Amygdala (tissue), 56 donors: ENCODE measurements around the gene WIPF1.

ENCODE experiments used
- DNase-seq, 56 donors: peaks; one replicate each; lab custom pipeline; 2025; lab: John Stamatoyannopoulos, UW

WIPF1 gene, protein sequence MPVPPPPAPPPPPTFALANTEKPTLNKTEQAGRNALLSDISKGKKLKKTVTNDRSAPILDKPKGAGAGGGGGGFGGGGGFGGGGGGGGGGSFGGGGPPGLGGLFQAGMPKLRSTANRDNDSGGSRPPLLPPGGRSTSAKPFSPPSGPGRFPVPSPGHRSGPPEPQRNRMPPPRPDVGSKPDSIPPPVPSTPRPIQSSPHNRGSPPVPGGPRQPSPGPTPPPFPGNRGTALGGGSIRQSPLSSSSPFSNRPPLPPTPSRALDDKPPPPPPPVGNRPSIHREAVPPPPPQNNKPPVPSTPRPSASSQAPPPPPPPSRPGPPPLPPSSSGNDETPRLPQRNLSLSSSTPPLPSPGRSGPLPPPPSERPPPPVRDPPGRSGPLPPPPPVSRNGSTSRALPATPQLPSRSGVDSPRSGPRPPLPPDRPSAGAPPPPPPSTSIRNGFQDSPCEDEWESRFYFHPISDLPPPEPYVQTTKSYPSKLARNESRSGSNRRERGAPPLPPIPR

DNA sequence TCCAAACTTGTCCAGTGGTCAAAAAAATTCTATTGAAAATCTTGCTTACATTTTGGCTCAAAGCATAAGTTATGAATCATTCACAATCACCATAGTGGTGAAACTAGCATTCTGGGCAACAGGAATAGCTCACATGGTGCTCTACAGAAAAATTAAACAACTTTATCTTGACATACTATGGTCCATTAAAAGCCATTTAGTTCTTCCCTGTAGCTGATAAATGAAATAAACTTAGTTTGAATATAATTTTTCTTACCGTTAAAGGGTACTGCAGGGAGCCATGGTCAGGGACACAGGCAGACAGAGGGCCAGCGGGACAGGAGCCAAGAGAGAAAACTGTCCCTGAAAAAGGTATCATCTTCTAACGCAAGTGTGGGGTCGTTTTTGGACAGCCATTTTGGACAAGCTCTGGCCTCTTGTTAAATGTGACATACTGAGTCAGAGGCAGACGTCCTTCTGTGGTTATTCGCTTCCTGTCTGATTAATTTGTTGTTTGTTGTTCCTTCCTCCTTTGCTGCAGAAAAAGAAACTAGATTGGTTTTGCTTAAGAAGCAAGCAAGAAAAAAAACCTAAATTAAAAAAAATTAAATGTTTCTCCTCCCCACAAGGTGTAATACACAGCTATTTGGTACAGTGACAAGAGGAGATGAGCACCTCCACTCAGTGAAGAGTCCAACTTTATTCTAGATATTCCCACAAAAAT, at the start of gene WIPF1:
Gene WIPF1 (minus strand): TSS at position 460 of the 703 bp plus-strand sequence. CDS start 12,231 bp downstream, outside the sequence.
- DNase-seq = peak in 1 of 56 donors; percentile 23

GRCh38 chr2:174645296-174645695, 47.7 kb upstream of the WIPF1 start:
- no peak for DNase-seq

- DNase-seq = no peak
Observed at GRCh38 chr2:174644406-174644805, 46.8 kb upstream of the WIPF1 start.

GRCh38 chr2:174643356-174643755, 45.8 kb upstream of the WIPF1 start:
- DNase-seq = no peak

DNA sequence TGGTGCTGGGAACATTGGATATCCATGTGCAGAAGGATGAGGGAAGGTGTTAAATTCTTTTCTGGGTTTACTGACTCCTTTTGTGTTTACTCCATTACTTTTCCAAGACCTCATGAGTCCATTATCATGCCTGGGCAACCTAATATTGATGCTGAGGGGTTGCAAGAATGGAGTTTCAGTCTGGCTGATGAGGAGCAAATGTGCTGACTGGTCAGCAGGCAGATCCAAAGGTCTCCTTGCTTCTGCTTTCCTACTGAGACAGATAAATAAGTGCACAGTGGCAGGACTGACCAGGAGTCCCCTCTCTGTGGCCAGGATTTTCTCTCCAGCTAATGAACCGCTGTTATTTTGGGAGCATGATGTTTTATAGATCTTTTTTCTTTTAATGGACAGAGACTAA, 43.6 kb upstream of the WIPF1 start:
- DNase-seq = no peak

- no peak for DNase-seq
Observed at GRCh38 chr2:174636987-174637386, 39.4 kb upstream of the WIPF1 start.

DNA sequence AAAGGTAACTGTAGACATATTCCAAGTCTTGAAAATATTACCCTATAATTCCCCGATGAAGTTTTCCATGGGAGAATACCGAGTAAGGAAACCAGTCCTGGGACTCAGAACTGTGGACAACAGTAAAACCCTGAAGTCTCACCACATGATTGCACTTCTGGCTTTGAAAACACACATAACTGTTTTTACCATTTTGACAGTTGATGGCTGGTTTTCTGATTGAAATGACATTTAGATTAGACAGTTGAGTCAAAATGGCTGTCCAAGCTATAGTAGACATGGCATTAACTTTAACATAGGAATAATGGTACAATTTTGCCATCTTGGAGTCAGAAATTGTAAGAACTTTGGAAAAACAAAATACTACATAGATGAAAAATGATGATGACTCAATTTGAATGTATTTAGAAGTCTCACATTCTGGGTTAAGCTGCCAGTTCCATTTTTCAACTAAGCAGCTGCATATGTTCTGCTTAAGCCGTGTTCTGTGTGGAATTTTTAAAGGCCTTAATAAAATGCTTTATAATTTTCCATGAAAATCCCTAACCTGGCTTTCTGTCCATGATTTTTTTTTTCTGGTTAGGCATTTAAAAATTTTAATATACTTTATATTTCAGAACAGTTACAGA, 38.3 kb upstream of the WIPF1 start:
- DNase-seq = no peak

- DNase-seq = peak in 1 of 56 donors; percentile 14
Observed at GRCh38 chr2:174635015-174635593, 37.5 kb upstream of the WIPF1 start.

DNA sequence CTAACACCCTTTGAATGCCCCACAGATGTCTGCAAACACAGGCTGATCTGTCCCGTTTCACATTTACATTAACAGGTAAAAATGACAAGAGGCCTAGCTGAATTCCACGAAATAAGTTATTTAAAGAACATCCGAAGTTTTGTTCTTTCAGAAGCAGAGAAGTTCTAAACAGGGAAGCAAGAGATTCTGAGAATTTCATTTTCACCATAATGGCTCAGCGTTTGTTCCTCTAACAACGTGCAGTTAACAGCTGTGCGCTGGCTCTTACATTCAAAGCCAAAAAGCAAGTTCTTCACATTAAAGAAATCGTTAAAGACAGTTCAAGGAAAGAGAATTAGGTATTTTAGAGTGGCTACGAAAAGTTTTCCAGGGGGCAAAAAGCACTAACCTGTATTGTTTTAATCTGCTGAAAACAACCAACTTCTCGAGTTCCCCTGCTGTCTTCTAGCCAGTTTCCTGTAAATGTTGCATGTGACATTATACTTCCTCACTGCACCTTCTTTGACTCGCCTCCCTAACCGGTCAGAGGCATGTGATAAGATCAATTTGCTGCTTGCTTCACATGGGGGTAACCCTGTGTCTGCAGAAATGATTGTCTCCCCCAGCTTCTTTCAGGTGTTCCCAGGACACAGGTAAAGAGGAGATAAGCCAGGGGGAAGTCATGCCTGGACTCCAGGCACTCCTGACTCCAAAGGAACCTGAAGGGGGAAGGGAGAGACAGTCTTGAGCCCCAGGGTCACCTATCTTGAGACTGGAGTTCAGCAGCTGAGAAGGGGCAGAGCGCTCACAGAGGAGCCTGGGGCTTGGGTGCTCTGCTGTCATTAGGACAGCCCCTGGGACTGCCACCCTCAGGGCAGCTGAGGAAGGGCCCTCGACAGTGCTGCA, 36.8 kb upstream of the WIPF1 start:
- peak in 5 of 56 donors; percentile 3 to 28 (median 19) for DNase-seq

DNA sequence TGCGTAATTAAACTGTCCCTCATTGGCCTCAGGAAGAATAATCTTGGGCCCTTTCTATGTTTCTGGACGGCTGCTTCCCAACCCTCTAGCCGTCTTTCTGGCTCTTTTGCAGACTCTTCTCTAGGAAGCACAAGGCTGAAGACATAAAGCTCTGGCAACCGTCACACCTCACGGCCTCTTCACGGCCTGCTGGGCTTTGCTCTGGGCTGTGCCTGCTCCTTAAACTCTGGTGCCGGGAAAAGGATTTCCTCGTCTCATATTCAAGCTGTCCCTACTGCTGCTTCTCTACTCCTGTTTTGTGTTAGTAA, 36.0 kb upstream of the WIPF1 start:
- no peak for DNase-seq

DNA sequence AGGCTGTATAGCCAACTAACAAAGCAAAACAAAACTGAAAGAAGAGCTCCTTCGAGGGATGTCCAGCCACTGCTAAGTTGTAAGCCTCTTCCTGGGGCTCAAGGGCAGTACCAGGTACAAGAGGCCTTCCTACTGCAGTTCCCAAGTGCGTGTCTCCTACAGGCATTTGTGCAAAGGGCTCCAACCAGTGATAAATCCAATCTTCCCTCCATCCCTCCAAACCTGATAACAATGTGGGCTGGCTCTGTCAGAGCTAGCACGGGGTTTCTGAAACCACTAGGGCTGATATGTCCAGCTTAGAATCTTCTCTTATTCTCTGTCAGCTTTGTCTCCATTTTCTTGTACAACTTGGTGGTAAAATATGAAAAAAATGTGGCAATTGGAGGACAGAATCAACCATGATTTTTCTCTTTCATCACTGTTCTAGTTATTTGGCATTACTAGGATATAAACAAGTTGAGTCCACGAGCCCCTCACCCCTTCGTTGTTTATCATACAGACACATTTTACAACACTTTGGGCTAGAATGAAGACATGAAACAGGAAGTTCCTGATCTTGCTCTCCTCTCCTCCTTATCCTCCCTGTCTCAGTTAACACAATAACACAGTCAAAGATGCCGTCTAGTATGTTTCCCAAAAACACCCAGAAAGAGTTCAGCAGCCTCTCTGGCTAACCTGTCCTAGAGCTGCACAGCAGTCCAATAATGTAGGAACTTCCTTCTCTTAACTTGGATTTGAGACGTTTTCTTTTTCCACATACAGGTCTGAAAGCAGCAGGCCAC, 35.4 kb upstream of the WIPF1 start:
- no peak for DNase-seq

DNA sequence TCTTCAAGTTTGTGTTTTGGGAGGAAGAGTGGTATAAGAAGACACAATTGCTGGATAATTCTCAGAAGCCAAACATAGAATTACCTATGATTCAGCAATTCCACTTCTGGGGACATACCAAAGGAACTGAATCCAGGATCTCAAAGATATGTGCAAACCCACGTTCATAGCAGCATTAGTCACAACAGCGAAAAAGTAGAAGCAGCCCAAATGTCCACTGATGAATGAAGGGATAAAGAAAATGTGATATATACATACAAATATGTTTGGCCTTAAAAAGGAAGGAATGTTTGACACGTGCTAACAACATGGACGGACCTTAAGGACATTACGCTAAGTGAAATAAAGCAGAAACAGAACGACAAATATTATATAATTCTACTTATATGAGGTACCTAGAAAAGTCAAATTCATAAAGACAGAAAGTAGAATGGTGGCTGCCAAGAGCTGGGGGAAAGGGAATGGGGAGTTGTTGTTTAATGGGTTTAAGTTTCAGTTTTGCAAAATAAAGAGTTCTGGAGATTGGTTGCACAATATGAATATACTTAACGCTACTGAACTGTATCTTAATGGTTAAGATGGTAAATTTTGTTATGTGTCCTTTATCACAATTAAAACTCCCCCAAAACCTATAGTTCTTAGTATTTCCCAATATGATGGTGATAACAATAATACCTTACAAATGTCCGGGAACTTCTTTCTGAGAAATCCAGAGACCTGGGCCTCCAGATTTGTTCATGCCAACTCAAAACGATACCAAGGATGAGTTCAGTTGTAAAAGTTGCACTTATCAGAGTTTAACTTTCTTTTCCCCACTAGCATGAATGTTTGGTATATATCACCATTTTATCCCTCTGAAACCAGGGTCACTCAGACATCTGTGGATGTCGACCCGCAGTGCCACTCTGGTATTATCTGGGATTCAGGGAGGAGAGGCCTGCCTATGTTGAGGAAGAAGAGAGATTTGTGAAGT, 33.7 kb upstream of the WIPF1 start:
- no peak for DNase-seq

DNA sequence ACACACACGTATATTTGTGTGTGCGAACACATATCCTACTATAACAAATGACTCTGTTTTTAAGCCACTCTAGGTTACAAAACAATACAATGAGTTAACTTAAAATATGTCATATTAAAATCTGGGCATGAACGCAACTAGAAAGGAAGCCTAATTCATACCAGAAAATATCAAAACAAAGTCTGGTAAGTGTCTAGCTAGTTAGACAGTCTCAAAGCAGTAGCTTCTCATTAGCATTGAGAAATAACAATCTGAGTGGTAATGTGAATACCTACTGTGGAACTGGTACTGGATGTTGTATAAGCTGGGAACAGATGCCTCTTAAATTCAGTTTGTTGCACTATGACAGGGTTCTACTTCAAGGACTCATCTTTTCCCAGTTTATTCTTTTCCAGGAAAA, 32.5 kb upstream of the WIPF1 start:
- no peak for DNase-seq

DNA sequence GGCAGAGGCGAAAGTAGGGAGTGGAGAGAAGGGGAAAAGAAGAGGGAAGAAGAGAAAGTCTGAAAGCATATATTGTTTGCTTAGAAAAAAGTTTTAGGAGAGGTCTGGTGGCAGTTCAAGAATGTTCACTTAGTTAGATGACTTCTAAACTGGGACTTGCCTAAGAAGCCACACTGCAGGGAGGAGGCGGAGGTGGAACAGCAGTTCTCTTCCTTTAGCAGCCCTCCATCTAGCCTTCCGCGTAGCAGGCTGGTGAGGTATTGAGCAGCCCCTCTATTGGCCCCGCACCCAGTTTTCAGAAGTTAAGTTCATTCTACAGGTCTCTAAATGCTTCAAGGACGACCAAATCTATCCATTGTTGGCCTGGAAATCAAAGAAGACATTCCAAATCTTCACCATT, 31.9 kb upstream of the WIPF1 start:
- no peak for DNase-seq

DNA sequence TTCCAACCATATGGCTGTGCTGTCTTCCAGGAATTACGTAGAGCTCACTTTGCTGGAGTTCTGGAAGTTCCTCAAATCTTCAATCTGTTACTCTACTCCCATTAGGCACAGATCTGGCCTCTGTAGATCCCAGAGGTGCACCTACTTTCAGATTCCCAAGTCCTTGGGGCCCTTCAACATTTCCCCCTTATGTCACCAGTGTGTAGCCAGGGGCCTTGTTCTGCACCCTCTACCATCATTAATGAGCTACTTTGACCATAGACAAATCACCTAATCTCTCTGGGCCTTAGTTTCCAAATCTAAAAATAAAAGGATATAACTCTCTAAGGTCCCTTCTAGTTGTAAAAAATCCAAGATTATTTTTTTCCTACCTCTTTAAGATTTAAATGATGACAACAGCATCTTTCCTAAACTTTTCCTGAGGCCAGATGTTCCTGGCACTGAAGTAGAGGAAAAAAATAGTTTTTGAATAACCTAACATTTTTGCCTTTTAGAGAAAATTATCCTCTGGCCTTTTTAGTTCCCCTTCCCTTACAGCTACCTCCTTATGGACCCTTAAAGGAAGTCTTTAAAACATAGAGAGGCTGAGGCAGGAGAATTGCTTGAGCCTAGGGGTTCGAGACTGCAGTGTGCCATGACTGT, 31.0 kb upstream of the WIPF1 start:
- DNase-seq = no peak

DNA sequence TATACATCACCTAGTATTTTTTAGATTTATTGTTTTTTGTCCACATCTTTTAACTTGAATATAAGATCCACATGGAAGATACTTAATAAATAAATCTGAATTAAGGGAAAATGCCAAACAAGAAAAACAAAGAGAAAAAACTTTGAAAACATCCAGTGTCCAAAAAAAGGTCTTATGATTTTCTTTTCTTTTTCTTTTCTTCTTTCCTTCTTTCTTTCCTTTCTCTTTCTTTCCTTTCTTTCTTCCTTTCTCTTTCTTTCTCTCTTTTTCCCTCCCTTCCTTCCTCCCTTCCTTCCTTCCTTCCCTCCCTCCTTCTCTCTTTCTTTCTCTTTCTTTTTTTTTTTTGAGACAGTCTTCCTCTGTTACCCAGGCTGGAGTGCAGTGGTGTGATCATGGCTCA, 29.6 kb upstream of the WIPF1 start:
- no peak for DNase-seq

GRCh38 chr2:174624895-174625430, 27.4 kb upstream of the WIPF1 start:
- DNase-seq = peak in 4 of 56 donors; percentile 7 to 48 (median 13)
